A549 (cell line): ENCODE results near the gene TLR5. TPM values are rescaled to one million over a fixed set of nuclear protein-coding genes. Genes with fewer than 3 reads are reported as not detected.

Experiments
- ATAC-seq, 2 experiments: fragments of 200-7000 bp in 1 of 2; fragments of >200 bp in 1 of 2; cut with Nextera tagmentation in 1 of 2; cut with Tn5 transposase in 1 of 2; 3 replicates each; pipeline versions ENCODE4 v1.8.0 to v1.9.1; 2018 to 2020; ENCODE audit warnings: mild to moderate bottlenecking in 1 of 2, moderate library complexity in 1 of 2
- CTCF ChIA-PET: fragments of 300-600 bp; sonication (Branson Sonifier 250); formaldehyde crosslinking; extraction: SDS; loops from one replicate; lab custom pipeline; 2021; ENCODE audit warnings: antibody characterized with exemption, inconsistent platforms; lab: Yijun Ruan, JAX
- POLR2A ChIA-PET: fragments of 350-600 bp; formaldehyde crosslinking; extraction: SDS; loops from one replicate; lab custom pipeline; 2021; ENCODE audit warnings: antibody characterized with exemption, inconsistent platforms; lab: Yijun Ruan, JAX
- DNase-seq, 2 experiments: peaks; one replicate each; pipeline versions ENCODE4 v3.0.0 to v3.0.0-alpha.2; 2011 to 2016; ENCODE audit warnings: low read depth in 1 of 2, low spot score in 1 of 2
- FAIRE-seq: peaks from 2 replicates; lab custom pipeline; 2011; peaks lifted over from hg19 to GRCh38; lab: Jason Lieb, UNC
- H3K27ac ChIP-seq, 2 experiments: fragments of >200 bp; sonication (Bioruptor Twin); formaldehyde crosslinking; 3 replicates each; pipeline ENCODE4 v1.5.1; 2016 to 2017
- H3K4me1 ChIP-seq: fragments of >200 bp; sonication (Bioruptor Twin); formaldehyde crosslinking; 3 replicates; pipeline ENCODE4 v1.6.1; 2016
- H3K4me2 ChIP-seq: fragments of >200 bp; sonication (Bioruptor Twin); formaldehyde crosslinking; 3 replicates; pipeline ENCODE4 v1.6.1; 2016
- H3K4me3 ChIP-seq: fragments of >200 bp; sonication (Bioruptor Twin); formaldehyde crosslinking; 3 replicates; pipeline ENCODE4 v1.5.1; 2016
- H3K9me3 ChIP-seq: fragments of >200 bp; sonication (Bioruptor Twin); formaldehyde crosslinking; 3 replicates; pipeline ENCODE4 v1.6.1; 2016
- CTCF ChIP-seq: fragments of >200 bp; sonication (Bioruptor Twin); formaldehyde crosslinking; IDR thresholded peaks from 3 replicates; pipeline ENCODE4 v1.5.1; 2016
- E2F6 ChIP-seq: IDR thresholded peaks from 2 replicates; pipeline ENCODE4 v1.6.1; 2012; ENCODE audit warnings: low read depth, borderline replicate concordance
- EHF ChIP-seq: fragments of 250-450 bp; sonication (Bioruptor Pico); IDR thresholded peaks from 2 replicates; pipeline ENCODE4 v1.5.0; 2020; ENCODE audit warnings: mild to moderate bottlenecking
- EP300 ChIP-seq, 2 experiments: fragments of >200 bp; sonication (Bioruptor Twin); formaldehyde crosslinking; IDR thresholded peaks; 2 replicates in 1 of 2; 3 replicates in 1 of 2; pipeline ENCODE4 v1.6.1; 2016 to 2017
- ESRRA ChIP-seq: fragments of 150-350 bp; IDR thresholded peaks from 2 replicates; pipeline ENCODE4 v1.6.1; 2014; ENCODE audit warnings: mild to moderate bottlenecking, low read length, borderline replicate concordance
- FOSB ChIP-seq: fragments of 250-450 bp; sonication (Bioruptor Pico); IDR thresholded peaks from 2 replicates; pipeline ENCODE4 v1.5.0; 2020; ENCODE audit warnings: mild to moderate bottlenecking, moderate library complexity
- HDAC2 ChIP-seq: fragments of 200-600 bp; sonication (generic); IDR thresholded peaks from 2 replicates; pipeline ENCODE4 v1.6.1; 2016
- HMGXB4 ChIP-seq: fragments of 250-450 bp; sonication (Bioruptor Pico); IDR thresholded peaks from 2 replicates; pipeline ENCODE4 v1.5.0; 2021; ENCODE audit warnings: mild to moderate bottlenecking, moderate library complexity, borderline replicate concordance
- JUN ChIP-seq, 2 experiments: fragments of >200 bp; sonication (Bioruptor Twin); formaldehyde crosslinking; IDR thresholded peaks; 2 replicates in 1 of 2; 3 replicates in 1 of 2; pipeline ENCODE4 v1.6.1; 2016 to 2017
- MAFK ChIP-seq: fragments of 450-650 bp; IDR thresholded peaks from 2 replicates; pipeline ENCODE4 v1.6.1; 2014; ENCODE audit not compliant: partially characterized antibody
- MYC ChIP-seq: IDR thresholded peaks from 2 replicates; pipeline ENCODE4 v1.6.1; 2012; ENCODE audit warnings: mild to moderate bottlenecking, inconsistent platforms, low read length, improper control_type of control experiment, borderline replicate concordance
- NFE2L2 ChIP-seq: fragments of 150-350 bp; conservative IDR thresholded peaks from 2 replicates; pipeline ENCODE4 v1.6.1; 2014; ENCODE audit warnings: low read length
- NPAS2 ChIP-seq: fragments of 250-450 bp; sonication (Bioruptor Pico); IDR thresholded peaks from 2 replicates; pipeline ENCODE4 v1.8.0; 2022; ENCODE audit warnings: mild to moderate bottlenecking, moderate library complexity, borderline replicate concordance
- NR3C1 ChIP-seq: fragments of >200 bp; sonication (Bioruptor Twin); formaldehyde crosslinking; IDR thresholded peaks from 3 replicates; pipeline ENCODE4 v1.6.1; 2017
- PHF8 ChIP-seq: fragments of 200-600 bp; sonication (generic); IDR thresholded peaks from 2 replicates; pipeline ENCODE4 v1.6.1; 2016; ENCODE audit warnings: low read depth, mild to moderate bottlenecking, antibody characterized with exemption, moderate library complexity, borderline replicate concordance
- RFX5 ChIP-seq: fragments of 450-650 bp; IDR thresholded peaks from 2 replicates; pipeline ENCODE4 v1.7.1; 2014; ENCODE audit warnings: antibody characterized with exemption, mild to moderate bottlenecking, moderate library complexity
- TP53 ChIP-seq: fragments of 250-450 bp; sonication (Bioruptor Pico); IDR thresholded peaks from 2 replicates; pipeline ENCODE4 v1.5.0; 2021; ENCODE audit warnings: mild to moderate bottlenecking, moderate library complexity
- ZC3H11A ChIP-seq: fragments of 450-650 bp; IDR thresholded peaks from 2 replicates; pipeline ENCODE4 v1.6.1; 2014; ENCODE audit warnings: antibody characterized with exemption, mild to moderate bottlenecking
- ZNF302 ChIP-seq: fragments of 250-450 bp; sonication (Bioruptor Pico); IDR thresholded peaks from 2 replicates; pipeline ENCODE4 v1.9.0; 2021; ENCODE audit warnings: inconsistent platforms, mild to moderate bottlenecking, moderate library complexity
- WGBS: methylation state at CpG from one replicate; pipeline ENCODE4 v1.1.6; 2017; ENCODE audit errors: missing lambda C conversion rate; 5-methylcytosine and 5-hydroxymethylcytosine counted together
- polyA plus RNA-seq, 4 experiments: library from polyadenylated mRNA; depleted of rRNA in 3 of 4; stranded (reverse); fragments of >200 nt; fragmentation: RNase III in 1 of 4; extraction: RNeasy Plus Mini Kit Qiagen cat#74134 plus additional on column Dnase treatment in 1 of 4; gene quantifications; 2 replicates in 3 of 4; 3 replicates in 1 of 4; pipeline ENCODE4 v1.2.3, GENCODE V29; 2011 to 2017
- TF ChIP-seq, protein P1 (sequence below): fragments of >200 bp; sonication (Bioruptor Twin); formaldehyde crosslinking; IDR thresholded peaks from 3 replicates; pipeline ENCODE4 v1.6.1; 2016

TLR5 gene
- polyA plus RNA-seq, 2 of the 4 experiments (the other 2 are of a cell fraction) = 0.22 to 1.3 TPM

DNA sequence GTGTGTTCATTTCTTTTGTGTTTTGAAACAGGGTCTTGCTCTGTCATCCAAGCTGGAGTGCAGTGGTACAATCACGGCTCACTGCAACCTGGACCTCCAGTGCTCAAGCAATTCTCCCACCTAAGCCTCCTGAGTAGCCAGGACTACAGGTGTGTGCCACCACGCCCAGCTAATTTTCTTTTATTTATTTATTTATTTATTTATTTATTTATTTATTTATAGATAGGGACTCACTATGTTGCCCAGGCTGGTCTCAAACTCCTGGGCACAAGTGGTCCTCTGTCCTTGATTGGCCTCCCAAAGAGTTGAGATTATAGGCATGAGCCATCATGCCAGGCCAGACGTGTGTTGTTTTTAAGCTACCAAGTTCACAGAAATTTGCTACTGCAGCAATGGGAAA is 43.8 kb upstream of the TLR5 start:
- 0 out of 3 replicates have a peak, but pooled peaks cover 3% of the 10 kb centered on the region for H3K4me1 ChIP-seq
- no peaks in the 10 kb centered on the region for H3K9me3 ChIP-seq
- 36% methylated on average over 3 of the region's 3 CpGs for WGBS
- FAIRE-seq (no peak), DNase-seq (no peak), ATAC-seq (no peak)
- no peak overlapping the region for H3K27ac ChIP-seq
- H3K4me2 ChIP-seq = no peak overlapping the region
- ChIA-PET CTCF (interaction anchor here (0.6 to 1.8 kb wide), 4 partner anchors 8 to 180 kb away, joined by 3 to 5 read pairs (median 4); no protein-coding TSS in a partner anchor), POLR2A (no interaction called here)
- TF ChIP-seq MYC (no peak), ZC3H11A (peak; percentile 80)
- TF ChIP-seq, all 56 proteins: peak for 1
- H3K4me3 ChIP-seq = no peak overlapping the region

DNA sequence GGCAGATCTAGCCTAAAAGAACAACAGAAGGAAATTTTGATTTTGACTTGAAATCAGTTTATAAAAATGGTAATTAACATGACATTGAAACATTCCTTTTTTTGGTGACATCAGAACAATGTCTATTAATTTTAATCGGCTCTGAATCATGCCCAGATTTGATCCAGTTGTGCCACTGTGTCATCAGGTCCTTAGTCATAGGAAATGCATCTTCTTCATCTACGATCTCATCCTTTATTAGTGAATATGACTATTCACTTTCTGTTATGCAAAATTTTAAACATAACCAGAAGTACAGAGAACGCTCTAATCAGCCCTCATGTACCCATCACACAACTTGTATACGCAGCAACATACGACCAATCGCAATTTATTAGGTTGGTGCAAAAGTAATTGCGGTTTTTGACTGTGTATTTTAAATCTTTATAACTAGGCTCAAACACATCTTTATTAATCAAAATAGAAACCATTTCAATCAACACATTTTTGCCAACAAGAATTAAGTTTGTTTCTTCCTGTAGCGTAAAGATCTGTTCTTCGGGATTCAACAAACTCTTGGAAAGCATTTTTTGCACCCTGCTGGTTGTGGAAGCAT is 40.3 kb upstream of the TLR5 start:
- WGBS = 63% methylated on average over 9 of the region's 9 CpGs
- DNase-seq (no peak), ATAC-seq (no peak), FAIRE-seq (peak; percentile 81)
- Histone ChIP-seq H3K9me3 (no peaks in the 10 kb centered on the region), H3K4me3 (no peak overlapping the region), H3K27ac (no peak overlapping the region), H3K4me1 (no peaks in the 10 kb centered on the region), H3K4me2 (no peak overlapping the region)
- ChIA-PET POLR2A (no interaction called here), CTCF (no interaction called here)
- TF ChIP-seq, protein P1, sequence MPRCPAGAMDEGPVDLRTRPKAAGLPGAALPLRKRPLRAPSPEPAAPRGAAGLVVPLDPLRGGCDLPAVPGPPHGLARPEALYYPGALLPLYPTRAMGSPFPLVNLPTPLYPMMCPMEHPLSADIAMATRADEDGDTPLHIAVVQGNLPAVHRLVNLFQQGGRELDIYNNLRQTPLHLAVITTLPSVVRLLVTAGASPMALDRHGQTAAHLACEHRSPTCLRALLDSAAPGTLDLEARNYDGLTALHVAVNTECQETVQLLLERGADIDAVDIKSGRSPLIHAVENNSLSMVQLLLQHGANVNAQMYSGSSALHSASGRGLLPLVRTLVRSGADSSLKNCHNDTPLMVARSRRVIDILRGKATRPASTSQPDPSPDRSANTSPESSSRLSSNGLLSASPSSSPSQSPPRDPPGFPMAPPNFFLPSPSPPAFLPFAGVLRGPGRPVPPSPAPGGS = no peak
- TF ChIP-seq NPAS2 (CRISPR knock-in tag) (no peak), NFE2L2 (no peak), TP53 (CRISPR knock-in tag) (no peak), JUN (IDR thresholded peaks at IDR 0.05) (no peak), CTCF (no peak), EHF (CRISPR knock-in tag) (no peak), FOSB (CRISPR knock-in tag) (no peak), MAFK (no peak), NR3C1 (no peak), ZNF302 (CRISPR knock-in tag) (no peak), ESRRA (no peak), HDAC2 (no peak), EP300 (IDR thresholded peaks at IDR 0.05) (no peak), MYC (no peak), PHF8 (no peak), E2F6 (no peak), HMGXB4 (no peak), RFX5 (no peak)
